ENCODE results near the gene MRPS14.
A peak's percentile ranks its signal among the peaks of the same experiment; 100 is the strongest.

MRPS14 gene

DNA sequence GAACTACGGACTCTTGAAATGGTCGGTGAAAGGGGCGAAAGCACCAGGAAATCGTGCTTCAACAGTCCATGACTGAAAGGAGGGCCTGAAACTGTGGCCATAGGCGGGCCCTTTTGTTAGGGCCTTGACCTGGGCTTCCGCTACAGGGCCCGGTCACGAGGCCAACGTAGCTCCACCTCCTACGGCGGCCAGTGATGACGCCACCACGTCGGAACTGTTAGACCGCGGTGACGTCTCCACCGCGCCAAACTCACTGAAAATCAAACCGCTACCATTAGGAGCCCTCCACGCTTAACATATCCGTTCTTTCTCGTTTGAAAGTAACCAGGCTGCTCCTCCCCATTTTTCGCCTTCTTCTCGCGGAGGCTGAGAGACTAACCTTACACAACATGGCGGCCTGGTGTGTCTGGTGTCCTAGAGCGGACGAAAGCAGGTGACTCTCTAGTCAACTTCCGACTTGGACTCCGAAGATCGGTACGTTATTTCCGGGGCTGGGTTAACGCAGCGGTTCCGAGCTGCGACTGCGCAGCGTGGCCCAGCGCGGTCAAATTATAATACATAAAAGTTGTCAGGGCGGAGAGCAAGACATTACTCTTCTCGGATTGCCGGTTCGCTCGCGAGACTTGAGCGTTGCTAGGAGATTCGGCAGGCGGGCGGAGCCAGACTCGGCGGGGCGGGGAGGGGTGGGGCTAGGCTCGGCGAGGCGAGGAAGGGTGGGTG lies 23.8 kb downstream of the MRPS14 start:
- Histone ChIP-seq H3K79me1 (replicated peaks; ENCODE audit: low read length, poor library complexity, severe bottlenecking) (no peaks in the 10 kb centered on the region), H4K91ac (ENCODE audit: low read length) (peak overlapping the region; percentile 95), H2BK12ac (ENCODE audit: low read length in 2 of 2) (peak overlapping the region in 1 of 2 experiments; percentile 60), H3K4me3 (ENCODE audit: insufficient read depth in 1 of 2, low read depth in 1 of 2, low read length in 2 of 2) (peak overlapping the region; percentile 87 to 98), H3K36me3 (ENCODE audit: control insufficient read depth in 1 of 2, insufficient read depth in 2 of 2, low read depth in 1 of 2, low read length in 2 of 2) (peaks cover 0 to under 1% of the 10 kb centered on the region in 2 experiments), H2AFZ (ENCODE audit: low read depth, low read length) (no peak overlapping the region), H2BK120ac (ENCODE audit: low read depth, low read length) (no peak overlapping the region), H3K23ac (ENCODE audit: low read length in 2 of 2) (no peak overlapping the region), H4K8ac (ENCODE audit: low read length) (peak overlapping the region; percentile 98), H2AK5ac (ENCODE audit: low read length, severe bottlenecking) (peak overlapping the region; percentile 92), H3K27me3 (ENCODE audit: control insufficient read depth in 1 of 2, insufficient read depth in 1 of 2, low read length in 2 of 2) (no peaks in the 10 kb centered on the region), H2BK5ac (ENCODE audit: low read depth, low read length, poor library complexity, severe bottlenecking) (peak overlapping the region; percentile 90), H2BK15ac (ENCODE audit: low read depth, poor library complexity, severe bottlenecking) (no peak overlapping the region), H3K14ac (ENCODE audit: low read length in 2 of 2) (peak overlapping the region in 1 of 2 experiments; percentile 95), H3K9me3 (ENCODE audit: control insufficient read depth, low read length) (no peaks in the 10 kb centered on the region), H3K18ac (ENCODE audit: low read depth in 1 of 2, low read length in 2 of 2) (peak overlapping the region; percentile 96 to 98), H3K4ac (ENCODE audit: low read depth in 1 of 2, low read length in 2 of 2) (peak overlapping the region; percentile 86 to 100), H3K27ac (ENCODE audit: low read length, poor library complexity, severe bottlenecking) (peak overlapping the region; percentile 100), H3K9ac (ENCODE audit: low read length) (peak overlapping the region; percentile 97), H3K4me2 (ENCODE audit: low read length, poor library complexity, severe bottlenecking) (peak overlapping the region; percentile 63), H3K4me1 (ENCODE audit: control insufficient read depth, insufficient read depth, low read depth, low read length) (peaks cover 5% of the 10 kb centered on the region)
- DNase-seq = peak; percentile 99
- under 1% methylated on average over 57 of the region's 58 CpGs for WGBS

DNA sequence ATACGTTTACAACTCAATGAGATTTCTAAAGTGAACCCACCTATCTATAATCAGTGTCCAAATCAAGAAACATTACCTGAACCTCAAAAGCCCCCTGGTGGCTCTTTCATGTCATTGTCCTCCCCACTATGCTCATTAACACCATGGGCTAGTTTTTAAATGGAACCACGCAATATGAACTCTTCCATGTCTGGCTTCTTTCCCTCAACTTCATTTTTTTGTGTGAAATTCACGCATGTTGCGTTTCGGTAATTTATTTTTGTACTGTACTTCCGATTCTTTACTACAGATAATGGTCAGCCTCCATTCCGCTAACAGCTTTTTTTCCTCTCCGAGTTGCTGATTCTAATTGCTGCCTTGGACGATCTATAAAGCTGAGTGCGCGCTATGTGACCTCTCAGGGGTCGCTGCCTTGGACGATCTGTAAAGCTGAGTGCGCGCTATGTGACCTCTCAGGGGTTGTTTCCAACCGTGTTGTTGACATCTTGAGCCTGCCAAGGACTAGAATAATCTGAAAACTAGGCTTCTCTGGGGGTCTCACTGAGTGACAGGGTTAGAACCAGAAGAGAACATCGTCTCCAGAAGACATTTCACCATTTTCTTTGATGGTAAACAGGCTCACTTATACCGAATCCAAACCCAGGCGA lies 24.5 kb downstream of the MRPS14 start:
- Histone ChIP-seq H2BK12ac (ENCODE audit: low read length in 2 of 2) (no peak overlapping the region), H3K4ac (ENCODE audit: low read depth in 1 of 2, low read length in 2 of 2) (peak overlapping the region; percentile 86 to 100), H3K79me1 (replicated peaks; ENCODE audit: low read length, poor library complexity, severe bottlenecking) (no peaks in the 10 kb centered on the region), H3K27ac (ENCODE audit: low read length, poor library complexity, severe bottlenecking) (peak overlapping the region; percentile 100), H2BK5ac (ENCODE audit: low read depth, low read length, poor library complexity, severe bottlenecking) (peak overlapping the region; percentile 90), H3K4me1 (ENCODE audit: control insufficient read depth, insufficient read depth, low read depth, low read length) (peaks cover 5% of the 10 kb centered on the region), H2AK5ac (ENCODE audit: low read length, severe bottlenecking) (peak overlapping the region; percentile 92), H2AFZ (ENCODE audit: low read depth, low read length) (peak overlapping the region; percentile 60), H3K23ac (ENCODE audit: low read length in 2 of 2) (no peak overlapping the region), H3K4me3 (ENCODE audit: insufficient read depth in 1 of 2, low read depth in 1 of 2, low read length in 2 of 2) (peak overlapping the region; percentile 60 to 88), H4K91ac (ENCODE audit: low read length) (peak overlapping the region; percentile 55), H4K8ac (ENCODE audit: low read length) (peak overlapping the region; percentile 98), H3K9ac (ENCODE audit: low read length) (peak overlapping the region; percentile 97), H3K14ac (ENCODE audit: low read length in 2 of 2) (peak overlapping the region in 1 of 2 experiments; percentile 13), H3K18ac (ENCODE audit: low read depth in 1 of 2, low read length in 2 of 2) (peak overlapping the region; percentile 84 to 96), H3K4me2 (ENCODE audit: low read length, poor library complexity, severe bottlenecking) (peak overlapping the region; percentile 63), H3K36me3 (ENCODE audit: control insufficient read depth in 1 of 2, insufficient read depth in 2 of 2, low read depth in 1 of 2, low read length in 2 of 2) (no peaks in the 10 kb centered on the region), H3K9me3 (ENCODE audit: control insufficient read depth, low read length) (no peaks in the 10 kb centered on the region), H2BK15ac (ENCODE audit: low read depth, poor library complexity, severe bottlenecking) (no peak overlapping the region), H3K27me3 (ENCODE audit: control insufficient read depth in 1 of 2, insufficient read depth in 1 of 2, low read length in 2 of 2) (no peaks in the 10 kb centered on the region), H2BK120ac (ENCODE audit: low read depth, low read length) (peak overlapping the region; percentile 56)
- peak; percentile 64 for DNase-seq
- WGBS = 25% methylated on average over 18 of the region's 19 CpGs

DNA sequence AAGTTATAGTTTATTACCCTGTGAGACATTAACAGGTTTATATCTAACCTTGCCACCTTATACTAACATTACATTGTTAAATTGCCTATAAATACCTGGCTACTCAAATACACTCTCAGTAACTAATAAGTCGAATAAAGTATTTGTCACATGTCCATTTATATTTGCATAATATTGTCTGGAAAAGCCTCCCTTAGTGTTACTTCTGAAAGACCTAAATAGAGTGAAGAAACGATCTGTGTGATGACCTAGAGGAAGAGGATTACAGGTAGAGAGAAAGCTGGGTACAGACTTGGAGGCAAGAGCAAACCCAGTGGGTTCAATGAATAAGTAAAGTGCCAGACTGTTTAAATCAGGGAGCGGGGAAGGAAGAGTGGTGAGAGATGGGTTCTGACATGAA lies 26.2 kb downstream of the MRPS14 start:
- H4K91ac ChIP-seq (ENCODE audit: low read length) = no peak overlapping the region
- no peak overlapping the region for H2AFZ ChIP-seq (ENCODE audit: low read depth, low read length)
- H2BK15ac ChIP-seq (ENCODE audit: low read depth, poor library complexity, severe bottlenecking) = no peak overlapping the region
- no peaks in the 10 kb centered on the region for H3K27me3 ChIP-seq (ENCODE audit: control insufficient read depth in 1 of 2, insufficient read depth in 1 of 2, low read length in 2 of 2)
- no peak overlapping the region for H3K4ac ChIP-seq (ENCODE audit: low read depth in 1 of 2, low read length in 2 of 2)
- H3K23ac ChIP-seq (ENCODE audit: low read length in 2 of 2) = no peak overlapping the region
- no peaks in the 10 kb centered on the region for H3K9me3 ChIP-seq (ENCODE audit: control insufficient read depth, low read length)
- no peak overlapping the region for H2BK5ac ChIP-seq (ENCODE audit: low read depth, low read length, poor library complexity, severe bottlenecking)
- H3K4me3 ChIP-seq (ENCODE audit: insufficient read depth in 1 of 2, low read depth in 1 of 2, low read length in 2 of 2) = no peak overlapping the region
- H3K14ac ChIP-seq (ENCODE audit: low read length in 2 of 2) = no peak overlapping the region
- 99% methylated on average over 2 of the region's 3 CpGs for WGBS
- no peak overlapping the region for H3K18ac ChIP-seq (ENCODE audit: low read depth in 1 of 2, low read length in 2 of 2)
- no peak overlapping the region for H3K27ac ChIP-seq (ENCODE audit: low read length, poor library complexity, severe bottlenecking)
- H4K8ac ChIP-seq (ENCODE audit: low read length) = no peak overlapping the region
- H3K79me1 ChIP-seq (replicated peaks; ENCODE audit: low read length, poor library complexity, severe bottlenecking) = no peaks in the 10 kb centered on the region
- H3K4me1 ChIP-seq (ENCODE audit: control insufficient read depth, insufficient read depth, low read depth, low read length) = peaks cover 5% of the 10 kb centered on the region
- no peak overlapping the region for H3K9ac ChIP-seq (ENCODE audit: low read length)
- peaks cover 0 to 2% of the 10 kb centered on the region in 2 experiments for H3K36me3 ChIP-seq (ENCODE audit: control insufficient read depth in 1 of 2, insufficient read depth in 2 of 2, low read depth in 1 of 2, low read length in 2 of 2)
- no peak overlapping the region for H3K4me2 ChIP-seq (ENCODE audit: low read length, poor library complexity, severe bottlenecking)
- H2BK12ac ChIP-seq (ENCODE audit: low read length in 2 of 2) = no peak overlapping the region
- no peak for DNase-seq
- no peak overlapping the region for H2BK120ac ChIP-seq (ENCODE audit: low read depth, low read length)
- no peak overlapping the region for H2AK5ac ChIP-seq (ENCODE audit: low read length, severe bottlenecking)

DNA sequence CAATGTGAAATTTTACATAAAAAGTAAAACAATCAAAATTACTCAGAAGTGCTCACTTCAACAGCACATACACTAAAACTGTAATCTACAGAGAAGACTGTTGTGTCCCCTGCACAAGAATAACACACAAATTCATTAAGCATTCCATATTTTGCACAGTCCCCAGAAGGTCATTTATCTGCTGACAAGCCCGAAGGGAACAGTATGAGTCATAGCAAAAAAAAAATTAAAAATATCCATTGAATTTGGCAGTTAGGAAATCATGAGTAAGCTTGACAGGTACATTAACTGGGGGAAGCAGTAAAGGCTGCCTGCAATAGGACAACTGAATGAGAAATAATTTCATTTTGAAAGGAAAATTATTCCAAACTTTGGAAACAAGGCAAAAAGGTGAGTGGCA lies 26.7 kb downstream of the MRPS14 start:
- Histone ChIP-seq H2BK12ac (ENCODE audit: low read length in 2 of 2) (no peak overlapping the region), H3K14ac (ENCODE audit: low read length in 2 of 2) (no peak overlapping the region), H3K36me3 (ENCODE audit: control insufficient read depth in 1 of 2, insufficient read depth in 2 of 2, low read depth in 1 of 2, low read length in 2 of 2) (peaks cover 0 to 3% of the 10 kb centered on the region in 2 experiments), H3K27ac (ENCODE audit: low read length, poor library complexity, severe bottlenecking) (no peak overlapping the region), H2AK5ac (ENCODE audit: low read length, severe bottlenecking) (no peak overlapping the region), H2BK120ac (ENCODE audit: low read depth, low read length) (no peak overlapping the region), H3K4me1 (ENCODE audit: control insufficient read depth, insufficient read depth, low read depth, low read length) (peaks cover 5% of the 10 kb centered on the region), H3K79me1 (replicated peaks; ENCODE audit: low read length, poor library complexity, severe bottlenecking) (no peaks in the 10 kb centered on the region), H3K4me2 (ENCODE audit: low read length, poor library complexity, severe bottlenecking) (no peak overlapping the region), H3K27me3 (ENCODE audit: control insufficient read depth in 1 of 2, insufficient read depth in 1 of 2, low read length in 2 of 2) (no peaks in the 10 kb centered on the region), H4K8ac (ENCODE audit: low read length) (no peak overlapping the region), H2AFZ (ENCODE audit: low read depth, low read length) (no peak overlapping the region), H2BK5ac (ENCODE audit: low read depth, low read length, poor library complexity, severe bottlenecking) (no peak overlapping the region), H3K4ac (ENCODE audit: low read depth in 1 of 2, low read length in 2 of 2) (no peak overlapping the region), H2BK15ac (ENCODE audit: low read depth, poor library complexity, severe bottlenecking) (no peak overlapping the region), H3K9me3 (ENCODE audit: control insufficient read depth, low read length) (no peaks in the 10 kb centered on the region), H3K4me3 (ENCODE audit: insufficient read depth in 1 of 2, low read depth in 1 of 2, low read length in 2 of 2) (no peak overlapping the region), H3K23ac (ENCODE audit: low read length in 2 of 2) (no peak overlapping the region), H3K18ac (ENCODE audit: low read depth in 1 of 2, low read length in 2 of 2) (no peak overlapping the region), H3K9ac (ENCODE audit: low read length) (no peak overlapping the region), H4K91ac (ENCODE audit: low read length) (no peak overlapping the region)
- DNase-seq = peak; percentile 30
- 6% methylated on average over 1 of the region's 1 CpG for WGBS

All from mesenchymal stem cell (in vitro differentiated cells and primary cell).